Anterior cingulate cortex (tissue), 58 donors: ENCODE data around the gene FXYD2.
"Not testable (repeated sequence)": the region's sequence is repeated elsewhere in the genome, so short reads cannot be mapped to it uniquely, and the experiment has no call there.

ENCODE experiments used
- DNase-seq, 58 donors: peaks; one replicate each; lab custom pipeline; 2025; lab: John Stamatoyannopoulos, UW

Gene FXYD2

GRCh38 chr11:117824571-117825537 lies at the start of gene FXYD2:
FXYD2 (minus strand) TSS chr11:117824744; CDS start chr11:117824678, 66 bp downstream.
- no peak for DNase-seq

DNA sequence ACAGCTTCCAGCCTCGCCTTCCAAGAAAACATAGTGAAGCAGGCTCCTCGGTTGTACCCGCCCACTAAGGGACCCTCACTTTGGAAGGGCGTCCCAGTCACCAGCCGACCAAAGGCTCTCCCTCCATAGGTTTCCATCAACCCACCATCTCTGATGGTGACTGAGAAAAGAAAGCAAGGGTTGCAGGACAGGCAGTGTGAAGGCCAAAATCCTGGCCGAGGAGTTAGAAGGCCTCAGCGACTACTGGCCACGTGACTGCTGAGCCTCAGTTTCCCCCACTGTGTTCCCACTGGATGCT lies 49.2 kb upstream of the FXYD2 start:
- DNase-seq, result no peak

DNA sequence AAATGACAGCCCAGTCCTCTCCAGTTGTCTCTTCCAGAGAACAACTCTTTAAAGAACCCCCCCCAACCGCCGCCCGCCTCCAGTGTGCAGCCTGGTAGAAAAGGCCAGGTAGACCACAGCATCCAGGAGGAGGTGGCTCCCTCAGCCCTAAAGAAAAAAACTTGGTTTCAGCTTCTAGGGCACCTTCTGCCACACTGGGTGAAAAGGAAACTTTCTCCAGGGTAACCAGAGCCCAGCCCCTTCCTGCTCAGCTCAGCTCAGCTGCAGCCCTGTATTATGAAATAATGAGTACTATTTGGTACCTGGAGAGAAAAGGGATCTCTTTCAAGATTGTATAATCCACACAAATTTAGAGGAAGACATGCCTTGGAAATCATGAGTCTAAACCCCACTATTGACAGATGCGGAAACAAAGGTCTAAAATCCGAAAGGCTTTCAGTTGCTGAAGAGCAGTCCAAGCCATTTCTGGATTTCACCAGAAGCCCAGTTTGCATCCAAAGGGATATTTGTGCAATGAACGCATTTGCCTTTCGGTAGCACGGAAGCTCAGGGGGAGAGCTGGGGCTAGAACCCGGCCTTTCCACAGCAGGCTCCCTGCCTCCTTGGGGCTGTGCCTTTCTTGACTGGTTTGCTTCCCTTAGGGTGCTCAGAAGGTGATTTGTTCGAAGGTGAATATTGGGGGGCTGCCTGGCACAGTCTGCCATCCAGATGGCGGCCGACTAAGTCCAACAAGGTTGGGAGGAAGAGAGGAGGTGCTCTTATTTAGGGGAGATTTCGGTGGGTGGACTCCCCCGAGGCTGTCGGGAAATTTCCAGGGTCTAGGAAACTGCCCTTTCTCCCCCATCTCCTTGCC lies 48.7 kb upstream of the FXYD2 start:
- no peak for DNase-seq

DNA sequence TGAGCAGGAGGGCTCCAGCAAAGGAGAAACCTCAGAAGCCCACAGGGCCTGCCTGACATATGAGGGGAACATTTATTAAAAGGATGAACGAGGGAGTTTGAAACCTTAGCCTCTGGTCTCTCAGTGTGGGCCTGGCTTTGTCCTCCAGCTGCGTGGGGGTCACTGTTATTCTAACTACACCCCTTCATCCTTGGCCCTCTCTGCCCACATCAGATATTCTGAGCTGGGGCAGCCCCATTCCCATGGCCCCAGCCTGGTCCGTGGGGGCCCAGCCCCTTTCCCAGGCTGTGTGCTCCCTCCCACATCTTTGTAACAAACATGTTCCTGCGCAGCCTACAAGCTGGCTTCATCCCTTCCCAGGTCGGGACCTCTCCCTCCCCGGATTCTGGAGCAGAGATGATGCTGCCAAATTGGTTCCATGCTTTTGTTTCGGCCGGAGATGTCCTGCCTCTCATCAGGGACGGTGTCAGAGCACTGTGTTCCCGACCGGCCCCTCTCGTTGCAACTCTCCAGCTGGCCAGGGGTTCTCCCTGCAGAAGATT lies 47.9 kb upstream of the FXYD2 start:
- no peak for DNase-seq

GRCh38 chr11:117871784-117872183 lies 47.2 kb upstream of the FXYD2 start:
- no peak for DNase-seq

DNA sequence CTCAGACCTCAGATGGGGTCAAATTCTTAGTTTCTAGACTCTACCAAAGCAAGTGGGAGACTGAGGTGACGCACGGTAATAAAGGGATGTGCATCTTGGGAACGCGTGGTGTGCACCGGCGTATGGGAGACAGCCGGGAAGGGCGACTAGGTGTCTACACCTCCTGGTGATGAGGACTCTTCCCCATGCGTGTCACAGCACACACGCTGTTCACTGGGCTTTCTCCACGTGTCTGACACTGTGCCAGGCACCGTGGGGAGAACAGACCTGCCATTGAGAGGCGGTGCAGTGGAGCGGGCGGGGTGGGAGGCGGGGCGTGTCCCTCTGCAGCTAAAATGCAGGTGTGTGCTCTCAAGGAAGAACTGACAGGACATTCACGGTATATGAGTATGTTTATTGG lies 46.6 kb upstream of the FXYD2 start:
- peak in 1 of 58 donors; percentile 42 for DNase-seq

DNA sequence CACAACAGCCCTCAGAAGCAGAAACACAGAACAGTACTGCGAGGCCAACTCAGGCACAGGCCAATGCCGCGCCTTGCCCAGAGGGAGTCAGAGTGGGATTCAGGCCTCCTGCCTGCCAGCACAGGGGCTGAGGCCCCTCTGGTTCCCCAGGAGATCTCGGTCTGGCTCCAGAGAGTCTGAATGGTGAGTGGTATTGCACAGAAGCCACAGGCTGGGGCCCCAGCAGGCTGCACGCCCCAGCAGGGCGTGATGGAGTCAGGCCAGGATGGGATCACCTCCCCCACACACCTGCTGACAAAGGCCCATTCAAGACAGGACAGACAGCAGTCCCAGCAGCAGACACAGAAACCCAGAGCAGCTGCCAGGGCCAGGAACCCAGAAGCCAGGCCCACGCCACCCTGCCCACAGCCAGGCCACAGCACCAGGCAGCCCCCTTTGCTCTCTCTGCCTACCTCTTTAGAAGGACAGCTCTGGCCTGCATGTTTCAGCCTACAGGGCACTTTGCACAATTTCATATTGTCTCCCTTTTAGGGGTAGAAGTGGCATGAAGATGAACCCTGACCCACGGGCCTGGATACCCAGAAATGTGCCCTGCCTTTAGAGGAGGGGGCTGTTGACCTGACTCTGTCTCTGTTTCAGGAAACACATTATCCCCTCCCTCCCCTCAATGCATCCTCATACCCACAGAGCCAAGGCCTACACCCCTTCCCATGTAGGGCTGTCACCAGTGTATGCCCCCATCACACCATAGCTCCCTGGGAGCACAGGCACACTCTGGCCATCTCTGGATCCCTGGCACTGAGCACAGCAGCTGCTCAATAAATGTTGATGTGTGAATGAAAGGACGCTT lies 45.8 kb upstream of the FXYD2 start:
- DNase-seq, result peak in 31 of 58 donors; percentile 27 to 84 (median 57)

GRCh38 chr11:117869604-117870003 lies 45.1 kb upstream of the FXYD2 start:
- DNase-seq, result no peak

GRCh38 chr11:117868815-117869561 lies 44.4 kb upstream of the FXYD2 start:
- DNase-seq, result no peak

- DNase-seq, result no peak
Observed at GRCh38 chr11:117868088-117868487, 43.5 kb upstream of the FXYD2 start.

DNA sequence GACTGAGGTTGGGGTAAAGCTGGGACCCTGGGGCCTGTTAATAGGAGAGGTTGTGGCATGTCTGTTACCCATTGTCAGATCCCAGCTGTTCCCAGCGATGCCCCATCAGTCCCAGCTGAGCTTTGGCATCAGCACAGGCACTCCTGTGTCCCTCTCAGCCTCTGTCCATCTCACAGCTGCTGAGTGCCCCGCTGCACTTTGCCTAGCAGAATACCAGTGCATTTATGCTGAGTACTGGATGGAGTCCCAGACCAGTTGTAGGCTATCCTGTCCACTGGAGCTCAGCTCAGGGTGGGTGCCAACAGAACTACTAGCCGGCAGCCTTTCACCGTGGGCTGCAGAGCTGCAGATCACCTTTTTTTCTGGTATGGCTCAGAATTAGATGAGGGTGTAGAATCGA lies 42.0 kb upstream of the FXYD2 start:
- DNase-seq, result peak in 34 of 58 donors; percentile 32 to 80 (median 60)

GRCh38 chr11:117865546-117865945 lies 41.0 kb upstream of the FXYD2 start:
- DNase-seq, result not testable (repeated sequence)

DNA sequence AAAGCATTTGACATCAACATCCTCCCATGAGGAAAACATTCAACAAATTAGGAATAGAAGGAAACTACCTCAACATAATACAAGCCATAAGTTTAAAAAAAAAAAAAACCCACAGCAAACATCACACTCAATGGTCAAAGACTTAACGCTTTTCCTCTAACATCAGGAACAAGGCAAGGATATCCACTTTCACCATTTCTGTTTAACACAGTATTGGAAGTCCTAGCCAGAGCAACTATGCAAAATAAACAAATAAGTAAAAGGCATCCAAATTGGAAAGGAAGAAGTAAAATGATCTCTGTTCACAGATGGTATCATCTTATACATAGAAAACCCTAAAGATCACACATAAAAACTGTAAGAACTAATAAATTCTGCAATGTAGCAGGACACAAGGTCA lies 38.8 kb upstream of the FXYD2 start:
- no peak for DNase-seq

- no peak for DNase-seq
Observed at GRCh38 chr11:117862753-117863152, 38.2 kb upstream of the FXYD2 start.

GRCh38 chr11:117862019-117862725 lies 37.6 kb upstream of the FXYD2 start:
- DNase-seq, result no peak

DNA sequence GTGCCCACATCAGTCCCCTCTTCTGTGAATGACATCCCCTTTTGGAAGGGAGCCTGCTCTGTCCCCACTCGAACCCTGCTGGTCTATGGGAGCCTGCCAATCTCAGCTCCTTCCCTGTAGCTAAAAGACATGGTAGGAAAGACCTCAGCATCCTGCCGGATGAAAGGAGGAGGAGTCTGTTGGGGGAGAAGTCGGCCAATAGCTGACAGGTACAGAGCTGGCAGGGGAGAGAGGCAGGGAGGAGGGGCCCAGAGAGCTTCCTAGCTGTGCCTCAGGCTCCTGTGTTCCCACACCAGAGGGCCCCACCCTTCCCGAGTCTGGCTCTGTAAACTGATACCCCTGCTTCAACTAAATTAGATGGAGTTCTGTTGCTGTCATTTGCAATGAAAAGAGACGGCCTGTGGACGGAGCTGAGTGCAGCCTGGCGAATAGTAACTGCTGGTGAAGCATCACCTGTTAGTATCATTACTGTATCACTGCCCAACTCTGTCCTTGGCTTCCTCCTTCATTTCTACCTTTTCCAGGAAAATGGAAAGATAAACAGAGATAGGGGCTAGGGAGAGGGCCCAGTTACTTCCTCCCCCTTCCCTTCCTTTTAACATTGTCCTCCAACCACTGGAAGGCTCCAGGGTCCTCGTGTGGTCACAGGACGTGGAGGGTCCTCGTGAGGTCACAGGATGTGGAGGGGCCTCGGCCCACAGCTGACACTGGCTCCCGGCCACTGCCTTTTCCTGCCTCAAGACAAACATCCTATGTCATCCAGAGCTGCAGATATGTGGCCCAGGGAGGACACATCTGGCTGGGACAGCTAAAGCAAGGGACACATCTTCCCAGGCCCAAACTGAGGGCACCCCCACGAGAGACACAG lies 36.8 kb upstream of the FXYD2 start:
- peak in 3 of 58 donors; percentile 35 to 44 (median 39) for DNase-seq

DNA sequence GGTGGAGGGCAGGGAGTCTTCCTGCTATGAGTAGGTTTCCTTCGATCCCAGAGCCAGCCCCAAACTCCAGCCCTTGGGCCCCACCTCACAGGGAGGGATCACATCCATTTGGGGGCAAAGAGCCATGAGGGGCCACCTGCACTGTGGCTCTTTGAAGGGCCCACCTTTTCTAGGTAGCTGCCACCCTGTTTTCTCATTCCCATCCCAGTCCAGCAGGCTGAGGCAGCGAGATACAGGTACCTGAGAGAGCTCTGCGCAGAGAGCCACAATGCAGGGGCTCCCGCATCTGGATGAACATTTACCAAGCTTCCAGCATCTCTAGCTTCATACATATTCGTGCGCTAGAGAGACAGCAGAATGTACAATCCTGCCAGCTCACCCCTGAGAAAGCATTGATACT lies 35.6 kb upstream of the FXYD2 start:
- DNase-seq, result no peak
